Measurements from ENCODE around the gene DUSP28.

- TF ChIP-seq CTCF (IDR thresholded peaks at IDR 0.05 in 4 of 5, conservative IDR thresholded peaks at IDR 0.05 in 1 of 5) (no peak), POLR2A (IDR thresholded peaks at IDR 0.05) (no peak)
Measured at GRCh38 chr2:240511351-240512108, 48.6 kb upstream of the DUSP28 start.

All from gastrocnemius medialis (tissue), 4 donors.